Esophagus muscularis mucosa (tissue), 4 donors: ENCODE measurements around the gene GALNTL6. TPM values are rescaled to one million over a fixed set of nuclear protein-coding genes. Genes with fewer than 3 reads are reported as not detected.
"Not testable (repeated sequence)": the region's sequence is repeated elsewhere in the genome, so short reads cannot be mapped to it uniquely, and the experiment has no call there.

Experiments used
- DNase-seq: peaks from one replicate; pipeline ENCODE4 v3.0.0-alpha.2; 2017; ENCODE audit errors: extremely low spot score
- H3K27ac ChIP-seq, 4 donors: fragments of 200-600 bp; sonication (generic); replicated peaks in 1 of 4; 1 replicate in 3 of 4; 2 replicates in 1 of 4; pipeline ENCODE4 v1.5.1; 2016 to 2019; ENCODE audit warnings: mild to moderate bottlenecking in 1 of 4
- H3K27me3 ChIP-seq, 4 donors: fragments of 200-600 bp; sonication (generic); one replicate each; pipeline versions ENCODE4 v1.5.1 to v1.6.0; 2016 to 2019
- H3K36me3 ChIP-seq, 4 donors: fragments of 200-600 bp; sonication (generic); one replicate each; pipeline ENCODE4 v1.5.1; 2016 to 2019
- H3K4me1 ChIP-seq, 4 donors: fragments of 200-600 bp; sonication (generic); one replicate each; pipeline ENCODE4 v1.5.1; 2016 to 2019
- H3K4me3 ChIP-seq, 4 donors: fragments of 200-600 bp; sonication (generic); 1 replicate in 2 of 4; 2 replicates in 2 of 4; pipeline ENCODE4 v1.5.1; 2016 to 2019; ENCODE audit warnings: mild to moderate bottlenecking in 4 of 4, moderate library complexity in 1 of 4
- H3K9me3 ChIP-seq, 4 donors: fragments of 200-600 bp; sonication (generic); 1 replicate in 3 of 4; 2 replicates in 1 of 4; pipeline ENCODE4 v1.5.1; 2016 to 2019
- CTCF ChIP-seq, 3 experiments: fragments of 200-600 bp in 2 of 3; fragments of 450-650 bp in 1 of 3; sonication (generic) in 2 of 3; IDR thresholded peaks; one replicate each; pipeline ENCODE4 v1.5.1; 2017 to 2019; ENCODE audit warnings: antibody characterized with exemption in 3 of 3, mild to moderate bottlenecking in 2 of 3, moderate library complexity in 1 of 3
- EP300 ChIP-seq: sonication (generic); formaldehyde crosslinking; IDR thresholded peaks from one replicate; pipeline ENCODE4 v1.6.1; 2017; ENCODE audit warnings: antibody characterized with exemption
- POLR2A ChIP-seq: fragments of 450-650 bp; IDR thresholded peaks from one replicate; pipeline ENCODE4 v1.6.1; 2017; ENCODE audit warnings: antibody characterized with exemption, moderate library complexity, mild to moderate bottlenecking, low read depth
- POLR2AphosphoS5 ChIP-seq, 2 donors: sonication (generic); formaldehyde crosslinking; IDR thresholded peaks; one replicate each; pipeline ENCODE4 v1.6.1; 2017; ENCODE audit warnings: antibody characterized with exemption in 2 of 2
- WGBS: methylation state at CpG from one replicate; pipeline ENCODE4 v1.1.5; 2018; 5-methylcytosine and 5-hydroxymethylcytosine counted together
- intact Hi-C: fragments of 100-400 bp; cut with DNase I; formaldehyde crosslinking; loops from one replicate; pipeline ENCODE4 v1.15.1; 2023
- total RNA-seq, 4 donors: library from RNA; depleted of rRNA; stranded (reverse); fragments of >200 nt; gene quantifications; one replicate each; pipeline versions ENCODE4 v1.1.0 to v1.2.1, GENCODE V29; 2016

Gene GALNTL6
- total RNA-seq, 4 donors from 2014 or later: 0.33 to 0.42 TPM; not detected in 2

DNA sequence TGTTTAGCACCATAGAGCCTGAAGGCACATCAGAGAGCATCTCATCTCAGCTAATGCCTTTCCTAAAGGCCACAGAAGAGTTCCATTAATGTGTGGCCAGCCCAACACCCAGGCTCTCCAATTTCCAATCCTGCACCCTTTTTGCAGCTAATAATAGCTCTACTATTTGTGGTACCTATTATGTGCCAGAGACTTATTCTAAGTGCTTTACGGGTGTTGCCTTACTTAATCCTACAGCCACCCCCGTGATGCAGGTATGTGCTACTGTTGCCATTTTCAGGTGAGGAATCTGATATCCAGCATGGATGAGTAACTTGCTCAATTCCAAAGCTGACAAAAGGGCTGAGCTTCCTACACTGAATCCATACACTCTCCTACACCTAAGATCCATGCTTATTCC lies 1137.8 kb downstream of the GALNTL6 start:
- intact Hi-C loops: no loop called here
- Histone ChIP-seq H3K27me3 (no peaks in the 10 kb centered on the region), H3K9me3 (no peaks in the 10 kb centered on the region), H3K27ac (no peak overlapping the region), H3K36me3 (no peaks in the 10 kb centered on the region), H3K4me3 (no peak overlapping the region), H3K4me1 (no peaks in the 10 kb centered on the region)
- 80% methylated on average over 2 of the region's 2 CpGs for WGBS
- no peak for DNase-seq
- no peak for TF ChIP-seq POLR2AphosphoS5 (IDR thresholded peaks at IDR 0.05)
- TF ChIP-seq CTCF (IDR thresholded peaks at IDR 0.05): no peak

- intact Hi-C loops: no loop called here
- H3K9me3 ChIP-seq: no peaks in the 10 kb centered on the region
- H3K27me3 ChIP-seq: no peaks in the 10 kb centered on the region
- H3K4me1 ChIP-seq: no peaks in the 10 kb centered on the region
- no peak overlapping the region for H3K4me3 ChIP-seq
- WGBS: 93% methylated on average over 11 of the region's 11 CpGs
- H3K27ac ChIP-seq: no peak overlapping the region
- H3K36me3 ChIP-seq: no peaks in the 10 kb centered on the region
- no peak for DNase-seq
- TF ChIP-seq CTCF (IDR thresholded peaks at IDR 0.05): no peak
- TF ChIP-seq POLR2AphosphoS5 (IDR thresholded peaks at IDR 0.05): no peak
- TF ChIP-seq POLR2A: no peak
- TF ChIP-seq EP300: no peak
Measured at GRCh38 chr4:172951679-172952451, 1138.7 kb downstream of the GALNTL6 start.

DNA sequence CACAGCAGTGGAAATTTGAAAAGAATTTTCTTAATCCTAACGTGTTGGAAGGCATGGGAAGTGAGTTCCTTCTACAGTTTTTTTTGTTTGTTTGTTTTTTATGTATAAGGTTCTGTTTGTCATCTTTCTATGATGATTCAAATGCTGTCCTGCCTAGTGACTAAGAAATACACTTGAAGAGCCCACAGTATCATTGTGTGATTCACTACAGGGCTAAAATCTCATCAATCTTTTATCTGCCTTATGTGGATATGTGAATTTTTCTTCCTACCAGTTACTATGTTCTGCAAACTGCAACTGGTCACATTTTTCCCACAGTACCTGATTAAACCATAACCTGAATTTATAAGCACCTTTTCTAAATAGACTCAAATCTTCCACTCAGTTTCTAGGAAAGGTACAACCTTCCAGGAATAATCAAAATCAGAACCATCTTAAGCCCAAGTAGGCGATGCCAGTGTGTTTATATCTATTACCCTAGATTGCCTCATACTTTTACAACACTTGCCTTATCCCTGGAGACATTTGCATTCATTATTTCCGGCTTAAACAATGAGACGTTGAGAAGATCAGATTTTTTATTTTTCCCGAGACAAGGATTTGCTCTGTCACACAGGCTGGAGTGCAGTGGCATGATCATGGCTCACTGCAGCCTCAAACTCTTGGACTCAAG lies 1140.8 kb downstream of the GALNTL6 start:
- no peak for DNase-seq
- intact Hi-C loops: no loop called here
- Histone ChIP-seq H3K36me3 (no peaks in the 10 kb centered on the region), H3K27me3 (no peaks in the 10 kb centered on the region), H3K9me3 (no peaks in the 10 kb centered on the region), H3K4me3 (no peak overlapping the region), H3K4me1 (no peaks in the 10 kb centered on the region), H3K27ac (no peak overlapping the region)
- TF ChIP-seq POLR2AphosphoS5 (IDR thresholded peaks at IDR 0.05): no peak
- TF ChIP-seq EP300: no peak
- TF ChIP-seq CTCF (IDR thresholded peaks at IDR 0.05): no peak
- TF ChIP-seq POLR2A: no peak
- whole genome bisulfite sequencing: 81% methylated on average over 5 of the region's 5 CpGs

DNA sequence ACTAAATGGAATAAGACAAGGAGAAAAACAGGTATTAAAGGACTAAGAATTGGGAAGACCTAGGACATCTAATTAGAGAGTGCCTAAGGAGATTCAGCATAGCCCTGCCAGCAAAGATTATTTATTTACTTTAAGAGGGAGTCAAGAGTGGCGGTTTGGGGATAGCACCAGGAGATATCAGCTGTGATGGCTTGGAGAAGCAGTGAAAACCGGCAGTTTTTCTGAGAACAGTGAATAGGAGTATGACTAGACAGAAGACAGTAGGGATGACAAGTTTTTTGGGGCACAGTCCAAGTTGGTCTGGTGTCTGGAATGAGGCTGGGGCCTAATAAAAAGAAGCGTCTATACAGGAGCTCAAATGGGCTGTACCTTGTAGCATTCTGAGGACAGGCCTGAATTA lies 1143.1 kb downstream of the GALNTL6 start:
- H3K9me3 ChIP-seq, H3K27ac ChIP-seq, H3K36me3 ChIP-seq, H3K27me3 ChIP-seq, intact Hi-C loops, DNase-seq, H3K4me3 ChIP-seq, H3K4me1 ChIP-seq: not testable (repeated sequence)
- WGBS: 94% methylated on average over 3 of the region's 3 CpGs

DNA sequence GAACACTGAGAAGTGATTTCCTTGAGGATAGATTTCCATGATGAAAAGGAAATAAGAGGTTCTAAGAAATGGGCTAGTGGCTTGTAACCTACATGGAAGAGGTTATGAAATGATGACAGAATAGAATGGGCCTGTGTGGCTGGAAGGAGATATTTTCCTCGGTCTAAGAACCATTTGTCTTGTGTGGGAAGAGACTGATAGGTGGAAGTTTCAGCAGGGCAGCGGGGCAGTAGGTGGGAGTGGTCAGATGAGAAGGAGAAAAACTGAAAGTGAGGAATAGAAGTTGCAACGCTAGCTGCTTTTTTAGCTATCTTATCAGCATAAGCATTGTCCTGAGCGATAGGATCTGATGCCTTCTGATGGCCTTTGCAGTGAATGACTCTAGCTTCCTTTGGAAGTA lies 1144.0 kb downstream of the GALNTL6 start:
- H3K27ac ChIP-seq: no peak overlapping the region
- no peak for TF ChIP-seq EP300
- TF ChIP-seq POLR2AphosphoS5 (IDR thresholded peaks at IDR 0.05): no peak
- TF ChIP-seq CTCF (IDR thresholded peaks at IDR 0.05): no peak
- TF ChIP-seq POLR2A: no peak
- no peaks in the 10 kb centered on the region for H3K27me3 ChIP-seq
- H3K36me3 ChIP-seq: no peaks in the 10 kb centered on the region
- DNase-seq: no peak
- no peaks in the 10 kb centered on the region for H3K9me3 ChIP-seq
- 87% methylated on average over 4 of the region's 4 CpGs for WGBS
- intact Hi-C loops: no loop called here
- H3K4me3 ChIP-seq: no peak overlapping the region
- peaks cover 0 to 7% (median 6%) of the 10 kb centered on the region in 4 donors for H3K4me1 ChIP-seq
